Measurements from ENCODE around the gene CAPN11. TPM values are rescaled to one million over a fixed set of nuclear protein-coding genes. Genes with fewer than 3 reads are reported as not detected.

Gene CAPN11
- polyA plus RNA-seq, 1 experiment = 0.04 TPM

DNA sequence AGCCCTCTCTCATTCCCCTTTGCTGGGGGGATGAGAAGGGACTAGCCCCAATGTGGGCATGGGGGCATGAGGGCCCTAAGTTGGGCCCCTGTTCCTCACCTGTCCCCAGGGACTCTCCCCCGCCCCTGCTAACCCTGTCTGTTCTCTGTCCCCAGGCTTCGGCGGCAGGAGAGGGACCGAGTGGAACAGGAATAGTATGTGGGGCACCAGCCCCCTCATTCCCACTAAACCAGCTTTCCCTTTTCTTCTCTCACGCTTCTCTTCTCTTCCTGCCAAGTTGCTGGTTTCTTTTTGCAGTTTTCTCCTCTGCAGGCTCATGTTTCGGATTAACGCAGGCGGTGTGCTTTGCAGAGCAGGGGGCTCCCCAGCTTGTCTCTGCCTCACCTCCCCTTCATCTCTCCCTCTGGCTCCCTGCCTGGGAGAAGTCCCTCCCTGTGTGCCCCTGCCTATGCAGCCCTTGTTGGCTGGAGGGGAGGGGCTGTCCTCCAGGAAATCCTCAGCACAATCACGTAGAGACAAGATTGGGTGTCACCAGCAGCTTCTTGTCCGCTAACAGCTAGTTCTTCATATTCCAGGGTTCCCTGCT lies 23.4 kb upstream of the CAPN11 start:
- no peak overlapping the region for H3K4me3 ChIP-seq (ENCODE audit: low read depth, low read length)
- ChIA-PET POLR2A (no interaction called here), CTCF (interaction anchor here (0.7 to 1.1 kb wide), 2 partner anchors 13 to 35 kb away, joined by 3 read pairs; no protein-coding TSS in a partner anchor)
- no peak for DNase-seq (ENCODE audit: low read depth)
- peaks cover 26% of the 10 kb centered on the region for H3K36me3 ChIP-seq (ENCODE audit: control insufficient read depth, insufficient read depth, low read length)
- no peaks in the 10 kb centered on the region for H3K27me3 ChIP-seq (ENCODE audit: control insufficient read depth, insufficient read depth, low read length)
- TF ChIP-seq, protein P1, sequence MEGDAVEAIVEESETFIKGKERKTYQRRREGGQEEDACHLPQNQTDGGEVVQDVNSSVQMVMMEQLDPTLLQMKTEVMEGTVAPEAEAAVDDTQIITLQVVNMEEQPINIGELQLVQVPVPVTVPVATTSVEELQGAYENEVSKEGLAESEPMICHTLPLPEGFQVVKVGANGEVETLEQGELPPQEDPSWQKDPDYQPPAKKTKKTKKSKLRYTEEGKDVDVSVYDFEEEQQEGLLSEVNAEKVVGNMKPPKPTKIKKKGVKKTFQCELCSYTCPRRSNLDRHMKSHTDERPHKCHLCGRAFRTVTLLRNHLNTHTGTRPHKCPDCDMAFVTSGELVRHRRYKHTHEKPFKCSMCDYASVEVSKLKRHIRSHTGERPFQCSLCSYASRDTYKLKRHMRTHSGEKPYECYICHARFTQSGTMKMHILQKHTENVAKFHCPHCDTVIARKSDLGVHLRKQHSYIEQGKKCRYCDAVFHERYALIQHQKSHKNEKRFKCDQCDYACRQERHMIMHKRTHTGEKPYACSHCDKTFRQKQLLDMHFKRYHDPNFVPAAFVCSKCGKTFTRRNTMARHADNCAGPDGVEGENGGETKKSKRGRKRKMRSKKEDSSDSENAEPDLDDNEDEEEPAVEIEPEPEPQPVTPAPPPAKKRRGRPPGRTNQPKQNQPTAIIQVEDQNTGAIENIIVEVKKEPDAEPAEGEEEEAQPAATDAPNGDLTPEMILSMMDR (IDR thresholded peaks at IDR 0.05; ENCODE audit: insufficient read depth, low read depth, low read length) = no peak

DNA sequence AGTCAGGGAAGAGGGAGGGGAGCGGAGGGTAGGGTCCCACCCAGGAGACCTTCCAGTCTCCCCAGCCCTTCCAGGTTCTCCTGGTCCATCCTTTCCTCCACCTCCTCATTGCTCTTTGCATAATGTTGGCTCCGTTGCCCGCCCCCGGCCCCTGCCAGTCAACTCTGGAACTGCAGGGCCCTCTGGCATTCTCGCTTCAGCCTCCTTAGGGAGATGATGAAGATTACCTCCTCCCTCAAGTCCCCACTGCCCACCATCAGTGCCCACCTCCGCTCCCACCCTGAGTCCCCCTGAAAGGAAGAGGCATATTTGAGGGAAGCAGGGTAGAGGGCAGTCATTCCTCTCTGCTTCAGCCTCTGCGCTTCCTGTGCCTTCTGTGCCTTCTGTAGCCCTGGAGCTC lies 22.7 kb upstream of the CAPN11 start:
- ChIA-PET POLR2A (no interaction called here), CTCF (interaction anchor here (0.7 to 1.1 kb wide), 2 partner anchors 13 to 36 kb away, joined by 3 read pairs; no protein-coding TSS in a partner anchor)
- Histone ChIP-seq H3K4me3 (ENCODE audit: low read depth, low read length) (no peak overlapping the region), H3K27me3 (ENCODE audit: control insufficient read depth, insufficient read depth, low read length) (no peaks in the 10 kb centered on the region), H3K36me3 (ENCODE audit: control insufficient read depth, insufficient read depth, low read length) (peaks cover 29% of the 10 kb centered on the region)
- TF ChIP-seq, protein P1 (IDR thresholded peaks at IDR 0.05; ENCODE audit: insufficient read depth, low read depth, low read length) = no peak
- no peak for DNase-seq (ENCODE audit: low read depth)

DNA sequence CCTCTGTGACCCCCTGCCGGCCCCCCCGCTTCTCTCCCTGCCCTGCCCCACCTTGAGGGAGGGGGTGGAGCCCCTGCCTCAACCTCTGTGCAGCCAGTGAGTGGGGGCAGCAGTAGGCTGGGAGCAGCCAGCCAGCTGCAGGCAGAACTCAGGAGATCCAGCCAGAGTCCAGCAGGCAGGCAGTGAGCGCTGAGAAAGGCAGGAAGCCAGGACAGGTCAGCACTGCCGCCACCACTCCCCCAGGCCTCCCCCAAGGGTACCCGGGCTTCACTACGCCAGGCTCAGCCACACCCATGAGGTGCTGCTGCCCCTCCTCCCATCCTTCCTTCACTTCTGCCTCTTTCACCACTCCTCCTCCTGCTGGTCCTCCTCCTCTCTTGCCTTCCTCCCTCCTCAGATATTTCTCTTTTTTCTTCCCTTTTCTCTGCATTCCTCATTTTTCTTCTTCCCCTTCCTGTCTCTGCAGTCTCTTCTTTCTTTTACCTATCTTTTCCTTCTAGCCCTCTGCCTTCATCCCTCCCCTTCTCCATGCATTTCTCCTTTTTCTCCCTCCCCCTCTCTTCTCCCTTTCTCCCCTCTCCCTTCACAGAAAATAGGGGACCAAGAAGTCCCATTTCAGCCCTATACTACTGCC lies 19.8 kb upstream of the CAPN11 start:
- DNase-seq (ENCODE audit: low read depth) = no peak
- POLR2A ChIA-PET = no interaction called here
- CTCF ChIA-PET = interaction anchor here (1.3 to 1.5 kb wide), 3 partner anchors 34 to 42 kb away, joined by 3 to 8 read pairs (median 5); no protein-coding TSS in a partner anchor
- Histone ChIP-seq H3K36me3 (ENCODE audit: control insufficient read depth, insufficient read depth, low read length) (peaks cover 32% of the 10 kb centered on the region), H3K4me3 (ENCODE audit: low read depth, low read length) (no peak overlapping the region), H3K27me3 (ENCODE audit: control insufficient read depth, insufficient read depth, low read length) (no peaks in the 10 kb centered on the region)
- TF ChIP-seq, protein P1 (IDR thresholded peaks at IDR 0.05; ENCODE audit: insufficient read depth, low read depth, low read length) = no peak

DNA sequence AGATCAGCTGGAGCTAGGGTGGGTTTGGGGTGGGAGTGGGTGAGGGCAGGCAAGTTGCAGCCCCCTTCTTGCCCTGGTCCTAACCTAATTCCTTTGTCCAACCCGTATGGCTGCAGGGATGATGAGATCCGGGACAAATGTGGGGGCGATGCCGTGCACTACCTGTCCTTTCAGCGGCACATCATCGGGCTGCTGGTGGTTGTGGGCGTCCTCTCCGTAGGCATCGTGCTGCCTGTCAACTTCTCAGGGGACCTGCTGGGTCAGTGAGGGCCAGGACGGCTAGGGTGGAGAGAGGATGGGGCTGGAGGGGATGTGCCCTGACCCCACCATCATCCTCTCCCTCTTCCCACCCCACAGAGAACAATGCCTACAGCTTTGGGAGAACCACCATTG lies 19.3 kb upstream of the CAPN11 start:
- Histone ChIP-seq H3K27me3 (ENCODE audit: control insufficient read depth, insufficient read depth, low read length) (no peaks in the 10 kb centered on the region), H3K36me3 (ENCODE audit: control insufficient read depth, insufficient read depth, low read length) (peaks cover 32% of the 10 kb centered on the region), H3K4me3 (ENCODE audit: low read depth, low read length) (no peak overlapping the region)
- DNase-seq (ENCODE audit: low read depth) = no peak
- CTCF ChIA-PET = no interaction called here
- TF ChIP-seq, protein P1 (IDR thresholded peaks at IDR 0.05; ENCODE audit: insufficient read depth, low read depth, low read length) = no peak
- POLR2A ChIA-PET = no interaction called here

DNA sequence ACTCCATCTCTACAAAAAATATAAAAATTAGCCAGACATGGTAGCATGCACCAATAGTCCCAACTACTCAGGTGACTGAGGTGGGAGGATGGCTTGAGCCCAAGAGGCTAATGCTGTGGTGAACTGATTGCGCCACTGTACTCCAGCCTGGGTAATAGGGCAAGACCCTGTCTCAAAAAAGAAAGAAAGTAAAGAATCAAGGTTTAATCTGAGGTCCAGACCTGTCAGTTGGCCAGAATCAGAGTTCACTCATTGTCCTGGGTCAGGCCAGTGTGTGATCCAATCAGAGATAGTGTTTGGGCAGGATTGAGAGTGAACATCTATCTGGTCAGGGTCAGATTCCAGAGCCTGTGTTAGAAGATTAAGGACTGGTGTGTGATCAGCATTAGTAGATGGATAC lies 15.8 kb upstream of the CAPN11 start:
- H3K27me3 ChIP-seq (ENCODE audit: control insufficient read depth, insufficient read depth, low read length) = no peaks in the 10 kb centered on the region
- no peak overlapping the region for H3K4me3 ChIP-seq (ENCODE audit: low read depth, low read length)
- ChIA-PET POLR2A (no interaction called here), CTCF (interaction anchor here (0.8 to 1.2 kb wide), 2 partner anchors 45 to 46 kb away, joined by 3 read pairs; no protein-coding TSS in a partner anchor)
- no peak for DNase-seq (ENCODE audit: low read depth)
- TF ChIP-seq, protein P1 (IDR thresholded peaks at IDR 0.05; ENCODE audit: insufficient read depth, low read depth, low read length) = no peak
- H3K36me3 ChIP-seq (ENCODE audit: control insufficient read depth, insufficient read depth, low read length) = peaks cover 24% of the 10 kb centered on the region
